Measurements from ENCODE around the gene NME8.
A peak's percentile ranks its signal among the peaks of the same experiment; 100 is the strongest.

Gene NME8

GRCh38 chr7:37901890-37902524 is 53.6 kb downstream of the NME8 start:
- DNase-seq, result no peak

- DNase-seq, result no peak
These were observed 59.9 kb downstream of the NME8 start for GRCh38 chr7:37908221-37908788.

- peak; percentile 23 for DNase-seq
These were observed 64.4 kb downstream of the NME8 start for GRCh38 chr7:37912756-37913155.

GRCh38 chr7:37915438-37915837 is 67.0 kb downstream of the NME8 start:
- DNase-seq, result peak; percentile 51

- no peak for DNase-seq
These were observed 67.7 kb downstream of the NME8 start for GRCh38 chr7:37916017-37916672.

GRCh38 chr7:37916673-37917660 is 68.6 kb downstream of the NME8 start, which contains the start of gene SFRP4:
TSS of gene SFRP4 (minus strand) at chr7:37916817. CDS start at chr7:37916537, 280 bp downstream.
- DNase-seq, result peak; percentile 82

GRCh38 chr7:37918526-37918925 is 70.1 kb downstream of the NME8 start:
- peak; percentile 3 for DNase-seq

GRCh38 chr7:37920305-37920848 is 72.0 kb downstream of the NME8 start, which contains the start of gene EPDR1:
TSS of gene EPDR1 (plus strand) at chr7:37920640. CDS start at chr7:37920940, 300 bp downstream.
- DNase-seq, result peak; percentile 76

- DNase-seq, result peak; percentile 80
These were observed 72.7 kb downstream of the NME8 start for GRCh38 chr7:37920849-37921805.

GRCh38 chr7:37921876-37922275 is 73.5 kb downstream of the NME8 start:
- DNase-seq, result peak; percentile 43

GRCh38 chr7:37923996-37924395 is 75.6 kb downstream of the NME8 start:
- no peak for DNase-seq

GRCh38 chr7:37924491-37925041 is 76.2 kb downstream of the NME8 start:
- DNase-seq, result no peak

- no peak for DNase-seq
These were observed 77.2 kb downstream of the NME8 start for GRCh38 chr7:37925620-37926019.

GRCh38 chr7:37927773-37928444 is 79.5 kb downstream of the NME8 start:
- peak; percentile 21 for DNase-seq

- no peak for DNase-seq
These were observed 80.5 kb downstream of the NME8 start for GRCh38 chr7:37928878-37929277.

GRCh38 chr7:37930226-37930948 is 82.0 kb downstream of the NME8 start:
- DNase-seq, result no peak

- no peak for DNase-seq
These were observed 84.1 kb downstream of the NME8 start for GRCh38 chr7:37932543-37932942.

GRCh38 chr7:37933018-37933566 is 84.7 kb downstream of the NME8 start:
- no peak for DNase-seq

GRCh38 chr7:37942934-37943610 is 94.7 kb downstream of the NME8 start:
- DNase-seq, result no peak
